NCI-H2029 treated with DMSO at 0.1 percent for 48 hours (cell line): ENCODE measurements around the gene CX3CR1.

Experiments
- DNase-seq: peaks from one replicate; lab custom pipeline; 2025; lab: John Stamatoyannopoulos, UW

The CX3CR1 gene

DNA sequence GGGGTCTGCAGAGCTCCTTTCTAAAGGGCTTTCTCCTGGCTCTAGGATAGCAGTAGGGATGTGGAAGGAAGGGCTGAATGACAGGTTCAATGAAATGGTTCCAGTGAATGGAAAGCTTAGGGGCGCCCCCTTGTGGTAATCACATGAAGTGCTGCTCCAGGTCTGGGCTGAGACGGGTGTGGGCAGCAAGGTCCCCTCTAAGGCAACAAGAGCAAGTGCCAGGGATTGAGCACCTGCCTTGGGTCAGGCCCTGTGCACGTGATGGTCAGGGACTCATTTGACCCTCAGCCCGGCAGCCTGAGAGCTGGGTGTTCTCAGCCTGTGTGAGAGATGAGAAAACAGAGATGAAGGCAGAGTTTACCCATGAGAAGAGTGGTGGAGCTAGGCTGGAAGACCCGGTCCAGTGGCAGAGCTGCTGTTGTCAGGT is 12.1 kb upstream of the CX3CR1 start:
- peak; percentile 68 for DNase-seq

- DNase-seq, result peak; percentile 37
These were observed 10.4 kb upstream of the CX3CR1 start for GRCh38 chr3:39290255-39290654.

DNA sequence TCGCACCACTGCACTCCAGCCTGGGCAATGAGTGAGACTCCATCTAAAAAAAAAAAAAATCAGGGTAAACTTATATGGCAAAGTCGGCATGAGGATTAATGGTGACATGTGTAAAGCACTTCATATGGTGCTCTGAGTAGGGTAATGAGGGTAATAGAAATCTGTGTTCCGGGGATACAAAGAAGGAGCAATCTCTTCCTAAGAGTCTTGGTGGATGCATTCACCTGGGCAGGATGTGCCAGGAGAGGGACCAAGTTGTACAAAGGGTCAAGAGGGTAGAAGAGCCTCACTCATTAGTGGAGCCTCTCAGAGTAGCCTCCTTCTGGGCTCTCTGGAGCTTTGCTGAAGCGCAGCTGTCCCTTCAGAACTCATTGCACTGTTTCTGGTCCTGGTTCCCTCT is 9.3 kb upstream of the CX3CR1 start:
- no peak for DNase-seq

DNA sequence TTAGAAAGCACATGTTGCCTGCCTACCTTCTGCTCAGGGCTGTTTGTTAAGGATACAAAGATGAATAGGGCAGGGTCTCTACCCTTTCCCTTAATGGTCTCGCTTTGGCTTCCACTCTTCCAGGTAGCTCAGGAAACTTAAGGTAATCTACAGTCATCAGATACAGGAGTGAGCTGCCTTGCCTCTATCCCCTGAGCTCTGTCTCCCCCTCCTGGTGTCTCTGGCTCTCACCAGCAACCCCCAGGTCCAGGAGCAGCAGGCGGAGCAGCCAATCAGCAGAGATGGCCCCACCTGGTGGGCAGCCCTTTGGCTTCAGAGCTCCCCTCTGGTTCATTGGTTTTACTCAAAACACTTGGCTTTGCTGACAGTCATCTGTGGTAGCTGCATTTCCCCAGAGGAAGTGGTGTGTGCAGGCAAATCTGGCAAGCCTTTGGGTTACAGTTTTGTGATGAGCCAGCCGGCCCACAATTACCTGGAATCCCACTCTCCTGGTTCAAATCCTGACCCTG is 8.5 kb upstream of the CX3CR1 start:
- DNase-seq, result peak; percentile 95

GRCh38 chr3:39287216-39288164 is 7.7 kb upstream of the CX3CR1 start:
- DNase-seq, result peak; percentile 13

- no peak for DNase-seq
These were observed 6.9 kb upstream of the CX3CR1 start for GRCh38 chr3:39286771-39287170.

GRCh38 chr3:39285332-39285731 is 5.5 kb upstream of the CX3CR1 start:
- DNase-seq, result no peak

DNA sequence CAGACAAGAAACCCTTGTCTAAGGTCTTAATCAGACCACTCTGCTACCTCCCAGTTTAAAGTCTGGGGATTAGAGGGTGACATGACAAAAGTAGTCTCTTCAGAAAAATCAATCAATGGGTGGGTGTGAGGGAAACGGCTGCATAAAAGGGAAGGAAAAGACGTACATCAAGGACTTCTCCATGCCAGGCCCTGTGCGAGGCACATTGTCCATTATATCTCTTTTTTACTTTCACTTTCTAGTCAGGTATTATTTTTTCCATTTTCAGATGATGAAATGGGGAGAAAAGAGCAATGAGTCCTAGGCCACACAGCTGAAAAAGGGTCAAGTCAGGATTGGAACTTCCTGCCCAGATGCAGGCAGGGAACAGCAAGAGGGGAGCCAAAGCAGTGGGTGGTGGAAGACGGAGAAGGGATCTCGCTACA is 4.6 kb upstream of the CX3CR1 start:
- DNase-seq, result no peak

DNA sequence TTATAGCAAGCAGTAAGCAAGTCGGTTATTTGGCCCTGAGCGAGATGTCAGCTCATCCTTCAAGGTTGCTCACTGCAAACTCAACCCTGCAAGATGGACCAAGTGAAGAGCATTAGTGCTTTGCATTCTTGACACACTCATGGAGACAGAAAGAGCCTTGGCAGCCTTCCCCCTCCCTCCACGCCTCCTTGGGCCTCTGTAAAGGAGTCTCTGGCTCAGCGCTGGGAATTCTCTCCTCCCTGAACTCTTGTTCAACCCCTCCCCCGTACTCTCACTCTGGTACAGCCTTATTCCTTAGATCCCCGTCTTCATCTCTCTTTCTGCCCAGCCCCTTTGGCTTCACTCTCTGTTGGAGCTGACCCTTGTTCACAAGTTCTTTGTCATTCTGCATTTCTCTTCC is 2.2 kb upstream of the CX3CR1 start:
- DNase-seq, result no peak

DNA sequence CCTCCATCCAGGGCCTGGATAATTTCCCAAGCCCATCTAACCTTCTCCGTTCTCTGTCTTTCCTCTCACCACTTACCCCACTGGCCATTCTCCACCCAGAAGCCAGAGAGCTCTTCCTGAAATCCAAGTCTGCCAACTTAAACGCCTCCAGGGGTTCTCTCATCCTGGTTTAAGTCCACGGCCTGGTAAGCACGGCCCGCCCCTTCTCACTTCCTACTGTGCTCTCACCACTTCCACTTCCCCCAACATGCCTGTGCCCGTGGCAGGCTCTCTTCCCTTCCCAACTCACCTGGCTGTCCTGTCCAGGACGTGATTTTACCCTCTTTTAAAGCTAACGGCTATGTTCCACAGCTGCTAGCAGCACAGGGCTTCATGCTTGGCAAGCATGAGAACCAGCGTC is 1.7 kb upstream of the CX3CR1 start:
- DNase-seq, result no peak

- DNase-seq, result no peak
These were observed 735 bp upstream of the CX3CR1 start for GRCh38 chr3:39280571-39280970.

GRCh38 chr3:39278616-39278935 is 1.3 kb downstream of the CX3CR1 start:
- no peak for DNase-seq

- no peak for DNase-seq
These were observed 1.8 kb downstream of the CX3CR1 start for GRCh38 chr3:39277893-39278615.

- no peak for DNase-seq
These were observed 3.1 kb downstream of the CX3CR1 start for GRCh38 chr3:39276746-39277145.

DNA sequence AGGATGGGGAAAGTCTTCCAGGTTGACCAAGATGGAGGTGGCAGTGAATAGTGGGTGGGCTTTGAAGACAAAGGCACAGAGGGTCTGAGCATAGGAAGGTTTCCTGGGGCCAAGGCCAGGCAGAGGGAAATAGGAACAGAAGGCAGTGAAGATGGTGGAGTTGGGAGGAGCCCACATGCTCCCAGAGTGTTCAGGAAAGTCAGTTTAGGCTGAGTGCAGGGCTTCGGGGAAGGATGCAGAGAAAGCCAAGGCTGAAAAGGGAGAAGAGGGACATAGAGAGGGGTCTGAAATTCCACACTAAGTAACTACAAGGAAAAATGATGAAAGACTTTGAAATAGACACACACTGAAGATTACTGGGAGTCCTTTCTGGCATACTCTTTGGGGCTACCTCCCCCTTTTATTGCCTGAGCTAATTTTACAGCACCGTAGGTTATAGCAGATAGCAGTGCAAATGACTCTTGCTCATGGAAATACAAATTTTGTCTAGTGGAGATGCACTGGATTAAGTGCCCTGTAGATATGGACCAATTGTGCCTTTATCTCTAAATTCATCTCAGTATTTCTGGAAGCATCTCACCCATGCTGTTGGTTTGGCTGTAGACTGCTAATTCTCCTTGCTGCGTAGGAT is 3.8 kb downstream of the CX3CR1 start:
- DNase-seq, result no peak

DNA sequence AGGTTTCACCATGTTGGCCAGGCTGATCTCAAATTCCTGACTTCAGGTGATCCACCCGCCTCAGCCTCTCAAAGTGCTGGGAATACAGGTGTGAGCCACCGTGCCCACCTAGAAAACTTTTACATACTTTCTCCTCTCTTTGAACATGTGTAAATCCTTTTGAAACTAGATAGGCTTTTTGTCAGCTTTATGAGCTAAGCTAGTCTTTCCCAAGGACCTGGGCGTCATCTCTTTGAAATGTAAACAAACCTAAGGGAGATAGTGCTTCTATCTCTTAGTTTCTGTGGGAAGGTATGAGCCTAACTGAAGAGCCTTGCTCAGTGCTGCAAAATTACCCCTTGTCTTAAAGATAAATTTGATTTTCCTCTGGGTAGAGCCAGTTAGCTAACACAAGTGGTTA is 4.8 kb downstream of the CX3CR1 start:
- no peak for DNase-seq

GRCh38 chr3:39273119-39273518 is 6.7 kb downstream of the CX3CR1 start:
- DNase-seq, result no peak

- DNase-seq, result no peak
These were observed 7.6 kb downstream of the CX3CR1 start for GRCh38 chr3:39272191-39272590.

GRCh38 chr3:39271363-39271914 is 8.4 kb downstream of the CX3CR1 start:
- DNase-seq, result no peak

- no peak for DNase-seq
These were observed 10.3 kb downstream of the CX3CR1 start for GRCh38 chr3:39269528-39269927.

DNA sequence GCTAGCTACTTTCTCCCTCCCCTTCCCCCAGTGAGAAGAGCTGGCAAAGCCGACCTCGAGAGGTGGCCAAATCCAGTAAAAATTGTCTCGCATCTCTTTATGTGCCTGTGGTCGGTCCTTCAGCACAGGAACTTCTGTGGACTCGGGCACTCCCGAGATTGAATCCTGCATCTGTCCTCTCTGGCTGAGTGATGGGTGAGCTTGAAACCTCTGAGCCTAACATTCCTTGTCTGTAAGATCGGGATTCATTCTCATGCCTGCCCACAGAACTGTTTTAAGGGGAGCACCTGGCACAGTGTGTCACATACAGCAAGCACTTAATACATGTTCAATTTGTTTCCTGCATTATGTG is 11.3 kb downstream of the CX3CR1 start:
- DNase-seq, result no peak
